ENCODE results near the gene CWF19L2.

Gene CWF19L2

GRCh38 chr11:107282195-107282594, 175.4 kb downstream of the CWF19L2 start:
- DNase-seq = no peak

All from eye (tissue), 1 donor.